CD4-positive, alpha-beta T cell treated with Interleukin-17A for 4 hours (primary cell): ENCODE results near the gene AIFM3.

Source experiments
- DNase-seq: peaks from one replicate; pipeline ENCODE4 v3.0.0-alpha.2; 2020; ENCODE audit warnings: mixed read lengths

AIFM3 gene

DNA sequence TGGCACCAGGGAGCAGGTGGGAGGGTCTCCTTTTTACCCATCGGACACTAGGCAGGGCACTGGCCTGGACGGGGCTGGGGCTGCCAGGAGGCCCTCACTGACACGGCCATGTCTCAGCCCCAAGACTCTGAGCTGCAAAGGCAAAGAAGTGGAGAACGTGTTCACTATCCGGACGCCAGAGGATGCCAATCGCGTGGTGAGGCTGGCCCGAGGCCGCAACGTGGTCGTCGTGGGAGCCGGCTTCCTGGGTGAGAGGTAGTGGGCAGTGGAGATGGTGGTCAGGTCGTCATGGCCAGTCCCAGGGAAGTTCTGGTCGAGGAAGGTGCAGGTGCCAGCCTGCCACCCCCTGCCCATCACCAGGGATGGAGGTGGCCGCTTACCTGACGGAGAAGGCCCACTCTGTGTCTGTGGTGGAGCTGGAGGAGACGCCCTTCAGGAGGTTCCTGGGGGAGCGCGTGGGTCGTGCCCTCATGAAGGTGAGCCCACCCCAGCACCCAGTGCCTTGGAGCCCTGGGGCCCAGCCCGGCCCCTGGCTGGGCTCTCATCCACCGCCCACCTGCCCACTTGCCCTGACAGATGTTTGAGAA, 9.3 kb downstream of the AIFM3 start:
- no peak for DNase-seq

DNA sequence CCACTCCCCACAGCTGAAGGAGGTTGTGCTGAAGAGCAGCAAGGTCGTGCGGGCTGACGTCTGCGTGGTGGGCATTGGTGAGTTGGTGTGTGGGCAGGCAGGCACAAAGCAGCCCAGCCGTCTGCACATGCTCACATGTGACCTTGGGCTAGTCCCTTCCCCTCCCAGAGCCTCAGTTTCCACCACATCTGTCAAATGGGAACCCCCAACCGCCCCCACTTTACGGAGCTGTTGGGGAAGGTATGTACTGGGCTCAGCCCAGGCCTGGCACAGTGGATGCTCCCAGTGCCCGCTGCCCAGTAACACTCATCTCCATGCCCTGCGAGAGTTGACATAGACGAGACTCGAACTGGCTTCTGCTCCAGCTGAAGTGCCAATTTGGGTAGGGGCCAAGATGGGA, 10.0 kb downstream of the AIFM3 start:
- DNase-seq, result no peak

DNA sequence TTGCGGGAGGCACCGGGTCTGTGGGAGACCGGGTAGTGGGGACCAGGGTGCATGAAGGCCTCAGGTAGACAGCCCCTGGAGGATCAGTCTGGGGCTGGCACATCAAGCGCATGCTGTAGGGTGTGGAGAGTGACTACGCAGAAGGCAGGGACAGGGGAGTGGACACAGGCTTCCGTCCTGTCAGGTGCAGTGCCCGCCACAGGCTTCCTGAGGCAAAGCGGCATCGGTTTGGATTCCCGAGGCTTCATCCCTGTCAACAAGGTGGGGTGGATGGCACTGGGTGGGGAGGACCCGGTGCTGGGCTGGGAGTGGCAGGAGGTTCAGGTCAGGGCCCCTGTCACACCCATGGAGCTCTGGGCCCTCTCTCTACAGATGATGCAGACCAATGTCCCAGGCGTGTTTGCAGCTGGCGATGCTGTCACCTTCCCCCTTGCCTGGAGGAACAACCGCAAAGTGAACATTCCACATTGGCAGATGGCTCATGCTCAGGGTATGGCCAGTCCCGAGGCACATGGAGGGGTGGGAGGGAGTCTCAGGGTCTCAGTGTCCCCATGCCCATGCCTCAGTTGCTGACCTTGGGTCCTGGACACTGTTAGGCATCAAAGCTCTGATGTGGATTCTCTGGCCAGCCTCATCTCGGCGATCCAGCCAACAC, 10.6 kb downstream of the AIFM3 start:
- DNase-seq, result no peak

DNA sequence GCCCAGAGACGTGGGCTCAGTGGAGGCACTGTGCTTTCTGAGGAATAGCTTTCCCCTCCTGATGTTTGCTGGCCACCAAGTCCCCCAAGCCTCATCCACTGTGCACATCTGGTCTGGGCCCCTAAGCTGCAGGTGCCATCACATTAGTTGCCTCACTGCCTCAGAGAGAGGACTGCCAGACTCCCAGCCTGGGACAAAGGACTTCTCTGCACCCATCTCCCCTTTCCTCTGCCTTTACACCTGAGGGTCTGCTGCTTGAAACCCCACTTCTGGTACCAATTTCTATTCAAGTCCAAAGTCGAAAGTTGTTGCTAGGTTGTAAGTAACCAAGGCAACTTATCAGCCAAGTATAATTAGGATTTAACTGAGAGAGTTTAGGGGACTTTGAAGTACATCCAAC, 11.4 kb downstream of the AIFM3 start:
- DNase-seq, result no peak

DNA sequence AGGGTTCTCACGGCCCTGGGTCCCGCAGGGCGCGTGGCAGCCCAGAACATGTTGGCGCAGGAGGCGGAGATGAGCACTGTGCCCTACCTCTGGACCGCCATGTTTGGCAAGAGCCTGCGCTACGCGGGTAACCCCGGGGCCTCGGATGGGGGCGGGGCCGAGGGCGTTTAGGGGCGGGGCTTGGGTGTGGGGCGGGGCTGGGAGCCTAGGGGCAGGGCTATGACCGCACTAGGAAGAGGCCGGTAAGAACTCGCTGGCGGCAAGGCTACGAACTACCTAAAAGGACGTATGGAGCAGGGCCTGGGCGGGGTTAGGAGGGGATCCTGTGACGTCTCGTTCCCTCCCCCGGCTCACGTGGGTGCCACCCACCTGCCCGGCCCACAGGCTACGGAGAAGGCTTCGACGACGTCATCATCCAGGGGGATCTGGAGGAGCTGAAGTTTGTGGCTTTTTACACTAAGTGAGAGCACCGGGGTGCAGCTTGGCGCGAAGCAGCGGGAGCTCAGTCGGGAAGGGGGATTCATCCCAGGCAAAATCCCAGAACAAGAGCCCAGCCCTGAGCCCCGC, 12.3 kb downstream of the AIFM3 start:
- peak; percentile 59 for DNase-seq

DNA sequence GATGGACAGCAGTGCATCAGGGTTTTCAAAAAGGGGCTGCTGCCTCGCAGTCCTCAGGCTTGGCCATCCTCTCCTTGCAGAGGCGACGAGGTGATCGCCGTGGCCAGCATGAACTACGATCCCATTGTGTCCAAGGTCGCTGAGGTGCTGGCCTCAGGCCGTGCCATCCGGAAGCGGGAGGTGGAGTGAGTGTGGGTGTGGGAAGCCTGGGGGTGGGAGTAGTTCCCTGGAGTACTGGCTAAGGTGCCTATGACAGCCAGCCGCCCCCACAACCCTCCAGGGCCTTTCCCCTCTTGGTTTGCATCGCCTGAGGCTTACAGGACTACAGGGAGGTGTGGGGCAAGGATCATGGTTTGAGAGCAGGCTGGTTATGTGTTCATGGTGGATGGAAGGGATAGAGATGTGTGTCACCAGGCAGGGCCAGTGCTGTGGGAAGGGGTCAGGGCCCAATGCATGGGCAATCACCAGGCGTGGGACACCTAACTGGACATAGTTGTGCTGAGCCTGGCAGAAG, 12.9 kb downstream of the AIFM3 start:
- DNase-seq, result no peak

DNA sequence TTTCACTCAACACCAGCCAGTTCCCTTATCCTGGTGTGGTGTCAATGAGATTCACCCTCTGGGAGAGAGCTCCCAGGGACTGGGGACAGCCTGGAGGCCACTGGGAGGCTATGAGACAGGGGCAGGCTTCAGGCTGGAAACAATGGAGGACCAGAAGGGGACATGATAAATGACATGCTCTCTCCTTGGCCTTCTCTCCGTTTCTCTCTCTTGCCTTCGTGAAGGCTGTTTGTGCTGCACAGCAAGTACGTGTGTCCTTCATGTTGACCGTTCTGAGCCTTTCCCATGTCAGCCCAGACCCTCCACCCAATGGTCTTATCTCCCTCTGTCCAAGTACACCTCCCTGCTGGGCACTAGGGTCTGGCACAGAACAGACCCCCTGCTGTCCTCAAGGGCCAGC, 13.5 kb downstream of the AIFM3 start:
- no peak for DNase-seq

DNA sequence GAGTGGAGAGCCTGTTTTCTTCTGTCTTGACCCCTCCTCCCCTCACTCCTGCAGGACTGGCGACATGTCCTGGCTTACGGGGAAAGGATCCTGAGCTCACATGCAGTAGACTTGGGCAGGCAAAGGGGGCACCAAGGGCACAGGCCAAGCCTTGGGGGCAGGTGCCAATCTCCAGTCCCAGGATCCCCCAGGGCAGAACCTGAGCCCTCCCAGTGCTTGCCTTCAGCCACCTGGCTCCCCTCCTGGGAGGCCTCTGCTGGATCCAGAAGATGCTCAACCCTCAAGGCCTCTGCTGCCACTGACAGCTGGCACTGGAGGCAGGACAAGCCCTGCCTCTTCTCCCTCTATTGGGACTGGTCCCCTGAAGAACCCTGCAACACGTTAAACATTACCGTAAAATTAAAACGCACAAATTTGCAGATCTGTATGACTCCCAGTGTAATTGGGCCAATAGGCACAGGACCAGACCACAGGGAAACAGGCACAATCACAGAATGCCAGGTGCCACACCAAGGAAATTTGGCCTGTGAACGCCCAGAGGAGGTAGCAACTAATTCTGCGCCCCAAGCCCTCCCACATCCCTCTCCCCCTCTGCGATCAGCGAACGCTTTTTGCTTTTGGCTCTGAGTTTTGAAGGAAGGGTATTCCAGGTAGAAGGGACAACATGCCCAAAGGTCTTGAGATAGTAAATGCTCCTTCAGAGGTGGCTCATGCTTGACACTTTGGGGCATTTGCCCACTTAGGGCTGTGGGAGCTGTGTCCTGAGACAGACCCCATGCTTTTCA, 14.1 kb downstream of the AIFM3 start:
- DNase-seq, result no peak

DNA sequence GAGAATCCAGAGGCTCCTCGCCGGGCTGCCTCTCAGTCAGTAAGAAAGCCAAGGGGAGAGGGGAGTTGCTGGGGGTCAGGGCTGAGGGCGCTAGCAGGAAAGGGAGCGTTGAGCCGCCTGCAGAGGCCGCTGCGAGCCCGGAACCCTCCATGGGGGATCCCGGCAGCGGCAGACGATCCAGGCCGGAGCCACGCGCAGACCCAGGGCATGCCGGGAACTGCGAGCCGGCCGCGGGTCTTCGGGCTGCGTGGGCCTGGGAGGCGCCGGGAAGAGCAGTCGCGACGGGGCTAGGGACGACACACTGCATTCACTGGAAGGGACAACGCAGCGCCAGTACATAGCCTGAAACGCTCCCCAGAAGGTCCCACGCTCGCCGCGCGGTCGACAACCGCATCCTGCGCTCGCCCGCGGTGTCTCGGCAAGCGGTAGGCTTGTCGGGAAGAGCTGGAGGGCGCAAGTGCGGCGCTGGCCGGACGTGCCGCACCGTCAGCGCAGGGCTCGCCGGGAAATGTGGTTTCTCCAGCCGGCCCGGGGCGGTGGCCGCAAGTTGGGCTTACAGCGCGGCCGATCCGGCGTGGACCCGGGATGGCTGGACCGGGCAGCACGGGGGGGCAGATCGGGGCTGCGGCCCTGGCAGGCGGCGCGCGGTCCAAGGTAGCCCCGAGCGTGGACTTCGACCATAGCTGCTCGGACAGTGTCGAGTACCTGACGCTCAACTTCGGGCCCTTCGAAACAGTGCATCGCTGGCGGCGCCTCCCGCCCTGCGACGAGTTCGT, 14.9 kb downstream of the AIFM3 start, which contains the start of gene LZTR1:
TSS of gene LZTR1 (plus strand) at position 511 of the 776 bp plus-strand sequence. CDS start at position 586, 75 bp downstream.
- DNase-seq, result peak; percentile 81

DNA sequence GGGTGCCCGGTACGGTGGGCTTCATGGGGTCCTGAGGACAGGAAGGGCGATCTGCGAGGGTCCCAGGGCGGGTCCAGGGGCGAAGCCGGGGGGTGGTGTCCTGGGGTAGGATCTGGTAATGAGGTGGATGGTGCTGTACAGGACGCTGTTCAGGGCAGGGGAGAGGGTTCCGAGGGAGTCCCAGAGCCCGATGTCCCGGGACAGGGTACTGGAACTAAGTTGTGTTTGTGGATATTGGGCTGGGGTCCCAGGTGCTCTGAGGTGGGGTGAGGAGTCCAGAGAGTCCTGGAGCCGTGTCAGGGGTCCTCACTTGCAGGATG, 15.5 kb downstream of the AIFM3 start:
- DNase-seq, result no peak

DNA sequence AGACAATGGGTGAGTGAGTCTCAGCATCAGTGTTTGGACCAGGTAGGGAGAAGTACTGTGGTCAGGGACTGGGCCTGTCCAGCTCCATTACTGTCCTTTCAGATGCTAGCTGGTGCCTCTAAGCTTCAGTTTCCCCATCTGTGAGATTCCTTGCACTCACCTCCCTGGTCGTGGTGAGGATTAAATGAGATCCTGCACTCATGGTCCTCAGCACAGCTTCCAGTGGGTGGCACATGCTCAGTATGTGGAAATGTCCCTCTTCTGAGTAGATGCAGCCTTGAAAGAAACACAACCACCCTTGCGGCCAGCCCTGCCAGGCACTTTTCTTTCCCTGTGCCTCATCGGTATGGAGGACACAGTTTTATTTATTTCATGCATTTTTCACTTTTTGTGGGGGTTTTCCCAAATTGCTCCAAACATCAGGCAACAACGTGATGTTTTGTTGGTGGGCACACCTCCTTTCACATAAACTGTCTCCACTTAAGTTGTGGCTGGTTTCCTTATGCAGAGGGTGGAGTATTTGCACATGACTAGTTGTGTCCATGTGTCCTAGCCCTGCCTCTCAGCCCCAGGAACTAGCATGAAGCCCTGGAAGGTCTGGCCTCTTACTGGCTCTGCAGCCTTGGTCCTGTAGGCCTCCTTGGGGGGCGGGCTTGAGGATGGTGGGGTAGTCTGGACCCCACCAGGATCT, 16.2 kb downstream of the AIFM3 start:
- DNase-seq, result no peak

DNA sequence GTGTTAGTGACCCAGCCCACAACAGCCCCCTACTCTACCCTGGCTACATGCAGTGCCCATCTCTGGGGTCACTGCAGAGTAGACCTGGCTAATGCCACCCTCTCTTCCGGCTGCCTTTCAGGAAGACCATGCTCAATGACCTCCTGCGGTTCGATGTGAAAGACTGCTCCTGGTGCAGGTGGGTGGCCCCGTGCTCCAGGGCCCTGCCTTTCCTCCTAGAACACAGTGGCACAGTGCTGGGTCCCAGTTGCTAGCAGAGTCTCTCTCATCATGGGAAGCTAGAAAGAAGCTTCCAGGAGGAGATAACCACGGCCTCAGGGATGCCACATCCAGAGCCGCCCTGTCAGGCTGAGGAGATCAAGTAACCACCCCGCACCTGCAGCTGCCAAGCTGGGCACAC, 18.7 kb downstream of the AIFM3 start:
- DNase-seq, result no peak

DNA sequence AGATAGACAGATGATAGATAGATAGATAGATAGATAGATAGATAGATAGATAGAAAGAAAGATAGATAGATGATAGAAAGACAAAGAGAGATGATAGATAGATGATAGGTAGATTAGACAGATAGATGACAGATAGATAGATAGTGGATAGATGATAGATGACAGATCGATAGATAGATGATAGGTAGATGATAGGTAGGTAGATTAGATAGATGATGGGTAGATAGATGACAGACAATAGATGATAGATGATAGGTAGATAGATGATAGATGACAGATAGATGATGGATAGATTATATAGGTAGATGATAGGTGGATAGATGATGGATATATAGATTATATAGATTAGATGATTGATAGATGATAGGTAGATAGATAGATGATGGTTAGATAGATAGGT, 19.3 kb downstream of the AIFM3 start:
- DNase-seq, result no peak

DNA sequence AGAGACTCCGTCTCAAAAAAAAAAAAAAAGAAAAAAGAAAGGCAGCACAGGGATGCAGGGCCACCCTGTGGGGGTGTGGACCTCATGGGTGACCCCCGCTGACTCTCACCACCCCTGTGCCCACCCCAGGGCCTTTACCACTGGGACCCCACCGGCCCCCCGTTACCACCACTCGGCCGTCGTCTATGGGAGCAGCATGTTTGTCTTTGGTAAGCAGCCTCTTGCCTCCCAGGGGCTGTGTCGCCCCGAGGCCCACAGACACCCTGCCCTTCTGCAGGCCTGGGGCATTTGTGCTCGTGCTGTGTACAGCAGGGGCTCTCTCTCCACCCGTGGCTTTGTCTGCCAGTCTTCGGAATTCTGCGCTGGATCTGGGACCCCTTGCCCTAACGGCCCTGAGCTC, 20.3 kb downstream of the AIFM3 start:
- DNase-seq, result no peak

DNA sequence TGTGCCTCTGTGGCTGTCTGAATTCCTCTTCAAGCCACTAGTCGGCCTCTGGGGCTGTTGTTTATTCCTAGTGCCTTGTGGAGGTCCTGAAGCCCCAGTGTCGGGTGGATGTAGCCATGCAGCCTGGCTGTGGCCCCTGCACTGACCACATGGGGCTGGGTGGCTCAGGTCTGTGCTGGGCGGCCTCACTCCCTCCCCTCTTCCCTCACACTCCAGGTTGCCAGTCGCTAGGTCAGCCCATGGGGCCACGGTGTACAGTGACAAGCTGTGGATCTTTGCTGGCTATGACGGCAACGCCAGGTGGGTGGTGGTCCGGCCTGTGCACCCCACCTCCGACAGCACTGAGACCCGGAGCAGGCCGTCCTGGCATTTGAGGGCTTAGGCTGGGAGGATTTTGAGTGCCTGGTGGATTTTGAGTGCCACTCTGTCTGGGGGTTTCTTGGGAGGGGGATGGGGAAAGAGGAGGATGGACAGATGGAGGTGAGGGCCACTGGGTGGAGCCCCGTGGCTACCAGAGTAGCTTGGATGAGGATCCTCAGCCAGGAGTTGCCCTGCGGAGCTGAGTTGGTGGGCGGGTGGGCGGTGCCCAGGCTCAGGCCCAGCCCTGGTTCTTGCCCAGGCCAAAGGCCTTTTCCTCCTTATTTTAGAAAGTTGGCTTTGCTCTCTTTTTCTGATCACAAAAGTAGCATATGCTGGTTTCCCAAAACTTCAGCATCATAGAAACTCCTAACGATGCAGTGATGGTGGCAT, 21.7 kb downstream of the AIFM3 start:
- no peak for DNase-seq

DNA sequence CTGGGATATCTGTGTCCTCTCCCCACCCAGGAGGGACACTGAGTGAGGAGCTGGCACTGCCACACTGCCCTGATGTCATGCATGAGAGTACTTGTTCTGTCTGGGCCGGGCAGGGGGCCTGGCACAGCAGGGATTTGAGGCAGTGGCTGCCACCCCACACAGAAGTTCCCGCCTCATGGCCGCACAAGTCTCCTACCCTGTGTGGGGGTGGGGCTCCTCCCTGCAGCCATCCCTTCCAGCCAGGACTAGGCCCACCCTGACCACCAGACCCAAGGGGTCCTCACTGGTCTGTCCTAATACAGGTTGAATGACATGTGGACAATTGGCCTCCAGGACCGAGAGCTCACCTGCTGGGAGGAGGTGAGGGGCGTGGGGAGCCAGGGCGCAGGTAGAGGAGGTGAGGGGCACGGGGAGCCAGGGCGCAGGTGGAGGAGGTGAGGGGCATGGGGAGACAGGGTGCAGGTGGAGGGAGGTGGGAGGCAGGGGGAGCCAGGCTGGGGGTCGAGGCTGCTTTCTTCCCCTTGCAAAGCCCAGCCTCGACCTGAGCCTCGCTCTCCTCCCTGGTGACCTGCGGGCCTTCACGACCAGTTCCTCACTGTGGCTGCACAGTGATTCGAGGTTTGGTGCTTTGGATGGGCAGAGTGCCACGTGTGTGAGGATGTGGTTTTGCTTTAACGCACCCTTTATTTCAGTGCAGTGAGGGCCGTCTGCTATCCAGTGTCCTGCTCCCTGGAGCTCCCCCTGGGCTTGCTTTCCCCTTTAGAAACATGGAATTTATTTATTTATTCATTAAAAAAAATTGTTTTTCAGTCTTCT, 22.5 kb downstream of the AIFM3 start:
- no peak for DNase-seq

DNA sequence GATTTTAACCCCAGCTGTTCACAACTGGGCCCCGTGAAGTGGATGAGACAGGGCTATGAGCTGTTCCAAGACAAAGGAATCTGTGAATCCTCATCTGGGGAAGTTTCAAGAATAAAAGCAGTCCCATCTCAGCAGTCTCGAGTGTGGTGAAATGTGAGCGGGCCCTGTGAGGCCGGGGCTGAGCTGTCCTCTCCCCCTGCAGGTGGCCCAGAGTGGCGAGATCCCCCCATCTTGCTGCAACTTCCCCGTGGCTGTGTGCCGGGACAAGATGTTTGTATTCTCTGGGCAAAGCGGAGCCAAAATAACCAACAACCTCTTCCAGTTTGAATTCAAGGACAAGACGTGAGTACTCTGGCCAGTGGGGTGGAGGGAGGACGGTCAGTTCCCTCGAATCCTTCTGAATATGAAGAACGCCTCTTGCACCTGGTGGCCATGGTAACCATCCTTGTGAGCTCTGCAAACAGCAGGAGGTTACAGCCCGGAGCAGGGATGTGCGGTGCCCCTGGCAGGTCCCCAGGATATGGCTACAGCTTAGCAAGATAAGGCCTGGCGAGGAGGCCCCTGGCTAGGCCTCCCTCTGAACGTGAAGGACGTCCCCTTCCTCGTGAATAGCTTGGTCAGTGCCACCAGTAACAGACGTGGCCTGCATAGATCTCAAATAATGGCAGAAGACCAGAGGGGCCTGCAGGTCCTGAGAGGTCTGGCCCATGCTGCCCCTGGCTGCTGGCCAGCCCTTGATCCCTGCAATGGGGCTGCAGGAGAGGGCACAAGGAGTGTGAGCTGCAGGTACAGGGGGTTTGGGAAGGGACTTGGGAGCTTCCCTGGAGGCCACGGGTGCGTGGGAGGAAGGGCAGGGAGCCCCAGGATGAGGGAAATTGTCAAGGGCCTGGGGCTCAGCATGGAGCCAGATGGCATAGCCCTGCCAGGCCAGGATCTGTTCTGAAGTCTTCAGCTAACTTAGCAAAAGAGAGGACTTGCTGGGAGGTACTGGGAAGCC, 23.4 kb downstream of the AIFM3 start:
- DNase-seq, result no peak

DNA sequence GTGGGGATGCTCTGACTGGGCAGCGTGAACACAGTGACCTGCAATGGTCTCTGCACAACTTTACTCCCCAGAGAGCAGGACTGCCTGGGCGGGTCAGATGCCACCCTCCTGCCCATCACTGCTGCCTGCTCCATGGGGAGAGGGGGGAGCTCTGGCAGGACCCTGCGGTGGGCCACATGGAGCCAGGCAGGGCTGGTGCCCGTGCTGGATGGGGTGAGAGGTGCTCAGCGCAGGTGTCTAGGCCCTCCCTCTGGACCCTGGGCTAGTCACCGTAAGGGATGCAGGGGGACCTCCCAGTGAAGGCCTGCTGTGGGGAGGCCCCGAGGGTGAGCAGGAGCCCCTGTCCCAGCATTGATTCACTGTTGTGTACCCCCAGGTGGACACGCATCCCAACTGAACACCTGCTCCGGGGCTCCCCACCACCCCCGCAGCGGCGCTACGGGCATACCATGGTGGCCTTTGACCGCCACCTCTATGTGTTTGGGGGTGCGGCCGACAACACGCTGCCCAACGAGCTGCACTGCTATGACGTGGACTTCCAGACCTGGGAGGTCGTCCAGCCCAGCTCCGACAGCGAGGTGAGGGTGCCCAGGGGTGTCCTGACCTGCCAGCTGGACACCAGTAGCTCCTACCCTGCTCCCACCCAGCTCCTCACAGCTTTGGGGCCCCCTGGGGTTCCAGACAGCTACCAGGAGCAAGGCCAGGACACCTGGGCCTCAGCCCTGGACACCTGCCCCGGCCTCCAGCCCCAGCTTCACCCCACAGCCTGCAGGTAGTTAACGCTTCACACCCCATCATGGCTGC, 24.4 kb downstream of the AIFM3 start:
- no peak for DNase-seq

DNA sequence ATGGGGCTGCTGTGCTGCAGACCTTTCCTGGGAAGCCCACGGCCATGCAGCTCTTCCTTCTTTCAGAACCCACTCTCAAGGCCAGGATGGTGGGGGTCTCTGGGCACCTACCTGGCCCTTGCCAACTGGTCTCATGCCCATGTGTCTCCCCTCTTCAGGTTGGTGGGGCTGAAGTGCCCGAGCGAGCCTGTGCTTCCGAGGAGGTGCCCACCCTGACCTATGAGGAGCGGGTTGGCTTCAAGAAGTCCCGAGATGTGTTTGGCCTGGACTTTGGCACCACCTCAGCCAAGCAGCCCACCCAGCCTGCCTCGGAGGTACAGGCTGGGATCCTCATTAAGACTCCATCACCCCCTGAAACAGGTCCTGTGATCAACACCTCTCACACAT, 25.0 kb downstream of the AIFM3 start:
- no peak for DNase-seq
